Measurements from ENCODE around the gene KRT34.

KRT34 gene

GRCh38 chr17:41421116-41421515 lies 39.0 kb upstream of the KRT34 start:
- no peak overlapping the region for H3K4me3 ChIP-seq (ENCODE audit: low read depth, low read length)
- no peaks in the 10 kb centered on the region for H3K27me3 ChIP-seq (replicated peaks)
- in situ Hi-C loops (cut with HindIII; ENCODE audit: low pct_ligation_motif_present, low sequenced_read_pairs), result no loop called here
- no peak overlapping the region for H3K27ac ChIP-seq
- H3K36me3 ChIP-seq (replicated peaks), result no peaks in the 10 kb centered on the region
- TF ChIP-seq CTCF (IDR thresholded peaks at IDR 0.05; ENCODE audit: low read depth, low read length, missing control alignments), result no peak
- DNase-seq, result no peak

- DNase-seq, result no peak
- H3K27ac ChIP-seq, result no peak overlapping the region
- in situ Hi-C loops (cut with HindIII; ENCODE audit: low pct_ligation_motif_present, low sequenced_read_pairs), result no loop called here
Observed at GRCh38 chr17:41420134-41420533, 38.0 kb upstream of the KRT34 start.

GRCh38 chr17:41419716-41420115 lies 37.6 kb upstream of the KRT34 start:
- DNase-seq, result no peak
- H3K4me3 ChIP-seq (ENCODE audit: low read depth, low read length), result no peak overlapping the region
- no peak overlapping the region for H3K27ac ChIP-seq
- in situ Hi-C loops (cut with HindIII; ENCODE audit: low pct_ligation_motif_present, low sequenced_read_pairs), result no loop called here
- no peaks in the 10 kb centered on the region for H3K36me3 ChIP-seq (replicated peaks)
- no peaks in the 10 kb centered on the region for H3K27me3 ChIP-seq (replicated peaks)
- TF ChIP-seq CTCF (IDR thresholded peaks at IDR 0.05; ENCODE audit: low read depth, low read length, missing control alignments), result no peak

More at GRCh38 chr17:41420134-41420533, 38.0 kb upstream of the KRT34 start:
- TF ChIP-seq CTCF (IDR thresholded peaks at IDR 0.05; ENCODE audit: low read depth, low read length, missing control alignments), result no peak
- Histone ChIP-seq H3K27me3 (replicated peaks) (no peaks in the 10 kb centered on the region), H3K4me3 (ENCODE audit: low read depth, low read length) (no peak overlapping the region), H3K36me3 (replicated peaks) (no peaks in the 10 kb centered on the region)

- Histone ChIP-seq H3K27ac (no peak overlapping the region), H3K36me3 (replicated peaks) (no peaks in the 10 kb centered on the region), H3K27me3 (replicated peaks) (no peaks in the 10 kb centered on the region), H3K4me3 (ENCODE audit: low read depth, low read length) (no peak overlapping the region)
- no peak for TF ChIP-seq CTCF (IDR thresholded peaks at IDR 0.05; ENCODE audit: low read depth, low read length, missing control alignments)
- in situ Hi-C loops (cut with HindIII; ENCODE audit: low pct_ligation_motif_present, low sequenced_read_pairs), result no loop called here
- no peak for DNase-seq
Observed at GRCh38 chr17:41418116-41418860, 36.2 kb upstream of the KRT34 start.

- Histone ChIP-seq H3K27me3 (replicated peaks) (no peaks in the 10 kb centered on the region), H3K4me3 (ENCODE audit: low read depth, low read length) (no peak overlapping the region), H3K27ac (no peak overlapping the region), H3K36me3 (replicated peaks) (no peaks in the 10 kb centered on the region)
- TF ChIP-seq CTCF (IDR thresholded peaks at IDR 0.05; ENCODE audit: low read depth, low read length, missing control alignments), result peak; percentile 59
- DNase-seq, result no peak
- in situ Hi-C loops (cut with HindIII; ENCODE audit: low pct_ligation_motif_present, low sequenced_read_pairs), result no loop called here
Observed at GRCh38 chr17:41417576-41418015, 35.5 kb upstream of the KRT34 start.

GRCh38 chr17:41417127-41417526 lies 35.0 kb upstream of the KRT34 start:
- Histone ChIP-seq H3K36me3 (replicated peaks) (no peaks in the 10 kb centered on the region), H3K4me3 (ENCODE audit: low read depth, low read length) (no peak overlapping the region), H3K27ac (no peak overlapping the region), H3K27me3 (replicated peaks) (no peaks in the 10 kb centered on the region)
- no peak for DNase-seq
- in situ Hi-C loops (cut with HindIII; ENCODE audit: low pct_ligation_motif_present, low sequenced_read_pairs), result no loop called here
- TF ChIP-seq CTCF (IDR thresholded peaks at IDR 0.05; ENCODE audit: low read depth, low read length, missing control alignments), result no peak
